Neural cell (in vitro differentiated cells): Measurements from ENCODE around the gene TPD52L2. TPM values are rescaled to one million over a fixed set of nuclear protein-coding genes. Genes with fewer than 3 reads are reported as not detected.
A peak's percentile ranks its signal among the peaks of the same experiment; 100 is the strongest.

Experiments used
- H2AFZ ChIP-seq: fragments of 200-600, 300-800 bp; sonication (generic), shearing (Covaris generic); 2 replicates; pipeline ENCODE4 v1.6.0; 2014; ENCODE audit warnings: low read depth, mild to moderate bottlenecking, antibody characterized with exemption, low read length, moderate library complexity
- H3F3A ChIP-seq: fragments of 200-600 bp; shearing (Covaris generic); 2 replicates; pipeline ENCODE4 v1.6.1; 2016; ENCODE audit warnings: mild to moderate bottlenecking, moderate library complexity, mixed read lengths, antibody characterized with exemption, low read length; ENCODE audit not compliant: insufficient read depth, poor library complexity, severe bottlenecking
- H3K27ac ChIP-seq: fragments of 200-600, 300-800 bp; sonication (generic), shearing (Covaris generic); 2 replicates; pipeline ENCODE4 v1.5.1; 2014; ENCODE audit warnings: mild to moderate bottlenecking, low read length, moderate library complexity
- H3K27me3 ChIP-seq: fragments of 300-800, 200-600 bp; sonication (generic), shearing (Covaris generic); 2 replicates; pipeline ENCODE4 v1.6.0; 2014; ENCODE audit warnings: mild to moderate bottlenecking, low read depth, low read length, moderate library complexity; ENCODE audit not compliant: insufficient read depth
- H3K36me3 ChIP-seq: fragments of 300-800, 200-600 bp; sonication (generic), shearing (Covaris generic); 2 replicates; pipeline ENCODE4 v1.5.1; 2014; ENCODE audit warnings: mild to moderate bottlenecking, antibody characterized with exemption, low read length, moderate library complexity; ENCODE audit not compliant: insufficient read depth
- H3K4me2 ChIP-seq: fragments of 300-800, 200-600 bp; sonication (generic), shearing (Covaris generic); 2 replicates; pipeline ENCODE4 v1.6.0; 2014; ENCODE audit warnings: mild to moderate bottlenecking, low read length
- H3K4me3 ChIP-seq: fragments of 300-800, 200-600 bp; sonication (generic), shearing (Covaris generic); 2 replicates; pipeline ENCODE4 v1.5.1; 2014; ENCODE audit warnings: mild to moderate bottlenecking, low read length, moderate library complexity
- H3K79me2 ChIP-seq: fragments of 200-600 bp; shearing (Covaris generic); replicated peaks from 2 replicates; pipeline ENCODE4 v1.6.0; 2014; ENCODE audit warnings: mild to moderate bottlenecking, low read length, moderate library complexity; ENCODE audit not compliant: insufficient read depth
- H3K9ac ChIP-seq: fragments of 300-800, 200-600 bp; sonication (generic), shearing (Covaris generic); 2 replicates; pipeline ENCODE4 v1.6.1; 2016; ENCODE audit warnings: mild to moderate bottlenecking, low read length, mixed read lengths
- H3K9me2 ChIP-seq: fragments of 200-600 bp; shearing (Covaris generic); 2 replicates; pipeline ENCODE4 v1.6.1; 2016; ENCODE audit warnings: mild to moderate bottlenecking, low read length, mixed read lengths; ENCODE audit not compliant: insufficient read depth
- H3K9me3 ChIP-seq: fragments of 200-600, 300-800 bp; sonication (generic), shearing (Covaris generic); 2 replicates; pipeline ENCODE4 v1.6.1; 2016; ENCODE audit warnings: mild to moderate bottlenecking, mixed run types, low read length, moderate library complexity, mixed read lengths
- H4K20me1 ChIP-seq: fragments of 200-600 bp; shearing (Covaris generic); 2 replicates; pipeline ENCODE4 v1.6.1; 2016; ENCODE audit warnings: mild to moderate bottlenecking, mixed run types; ENCODE audit not compliant: insufficient read depth
- EP300 ChIP-seq: fragments of 450-650 bp; conservative IDR thresholded peaks from 2 replicates; pipeline ENCODE4 v1.6.1; 2014; ENCODE audit warnings: antibody characterized with exemption, mild to moderate bottlenecking, moderate library complexity; ENCODE audit not compliant: poor library complexity, severe bottlenecking
- EZH2 ChIP-seq: fragments of 200-600, 300-800 bp; shearing (Covaris generic), sonication (generic); IDR thresholded peaks from 2 replicates; pipeline ENCODE4 v1.6.1; 2014; ENCODE audit warnings: antibody characterized with exemption, low read length, borderline replicate concordance, mild to moderate bottlenecking; ENCODE audit not compliant: insufficient read depth, poor library complexity, severe bottlenecking
- MXI1 ChIP-seq: fragments of 450-650 bp; conservative IDR thresholded peaks from 2 replicates; pipeline ENCODE4 v1.6.1; 2014; ENCODE audit warnings: antibody characterized with exemption, mild to moderate bottlenecking; ENCODE audit not compliant: poor library complexity, severe bottlenecking
- POLR2AphosphoS5 ChIP-seq: IDR thresholded peaks from 2 replicates; pipeline ENCODE4 v1.6.1; 2012
- RAD21 ChIP-seq: fragments of 450-650 bp; conservative IDR thresholded peaks from 2 replicates; pipeline ENCODE4 v1.6.1; 2014; ENCODE audit warnings: antibody characterized with exemption, mild to moderate bottlenecking, moderate library complexity
- SMC3 ChIP-seq: fragments of 450-650 bp; conservative IDR thresholded peaks from 2 replicates; pipeline ENCODE4 v1.6.1; 2014; ENCODE audit warnings: antibody characterized with exemption, mild to moderate bottlenecking, moderate library complexity; ENCODE audit not compliant: poor library complexity
- TAF1 ChIP-seq: IDR thresholded peaks from 2 replicates; pipeline ENCODE4 v1.6.1; 2012; ENCODE audit warnings: low read depth
- polyA plus RNA-seq: library from polyadenylated mRNA; depleted of rRNA; stranded (reverse); fragments of >200 nt; gene quantifications from 2 replicates; pipeline ENCODE4 v1.2.3, GENCODE V29; 2014
- TF ChIP-seq, protein P1 (sequence below): fragments of 450-650 bp; IDR thresholded peaks from 2 replicates; pipeline ENCODE4 v1.5.1; 2014; ENCODE audit warnings: antibody characterized with exemption, mild to moderate bottlenecking, moderate library complexity; ENCODE audit not compliant: poor library complexity, severe bottlenecking
- TF ChIP-seq, protein P2 (sequence below): IDR thresholded peaks from 2 replicates; pipeline ENCODE4 v1.6.1; 2012; ENCODE audit warnings: borderline replicate concordance

TPD52L2 gene
- polyA plus RNA-seq, 1 donor from 2014 or later, result 142 TPM

DNA sequence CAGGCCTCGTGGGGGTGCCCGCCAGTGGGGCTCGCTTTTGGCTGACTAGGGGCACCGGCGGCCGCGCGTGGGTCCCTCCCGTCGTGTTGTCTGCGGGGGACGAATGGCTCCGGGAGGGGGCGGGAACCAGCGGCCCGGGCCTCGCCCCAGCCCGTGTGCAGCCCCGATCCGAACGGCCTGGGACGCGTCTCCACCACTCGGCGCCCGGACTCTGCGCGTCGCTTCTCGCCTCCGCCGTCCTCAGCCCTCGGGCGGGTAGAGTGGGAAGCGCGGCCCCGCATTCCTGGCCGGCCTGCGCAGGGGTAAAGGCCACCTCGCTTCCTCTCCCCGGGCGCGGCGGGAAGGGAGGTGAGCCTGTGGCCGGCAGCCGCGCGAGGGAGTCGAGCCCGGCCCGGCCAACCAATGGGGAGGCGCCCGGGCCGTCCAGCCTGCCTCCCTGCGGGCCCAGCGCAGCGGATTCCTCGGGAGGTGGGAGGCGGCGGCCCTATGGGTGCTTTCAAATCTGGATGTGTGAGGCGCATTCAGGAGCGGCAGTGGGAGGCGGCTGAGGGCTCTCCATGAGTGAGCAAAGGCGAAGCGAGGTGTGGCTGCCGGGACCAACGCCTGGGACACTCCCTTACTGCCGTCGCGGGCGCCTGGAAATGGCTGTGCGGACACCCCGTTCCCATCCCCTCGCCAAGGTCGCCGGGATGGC is 32.9 kb upstream of the TPD52L2 start:
- Histone ChIP-seq H2AFZ (no peak overlapping the region), H3K9ac (peak overlapping the region; percentile 54), H3K9me2 (no peaks in the 10 kb centered on the region), H3K4me2 (no peak overlapping the region), H3K9me3 (no peaks in the 10 kb centered on the region), H4K20me1 (no peaks in the 10 kb centered on the region), H3K79me2 (peaks cover 29% of the 10 kb centered on the region), H3K27me3 (peaks cover 12% of the 10 kb centered on the region), H3K36me3 (no peaks in the 10 kb centered on the region), H3K27ac (no peak overlapping the region), H3K4me3 (peak overlapping the region; percentile 60), H3F3A (peaks cover 5% of the 10 kb centered on the region)
- TF ChIP-seq SMC3 (no peak), EP300 (no peak), RAD21 (no peak), EZH2 (no peak)

DNA sequence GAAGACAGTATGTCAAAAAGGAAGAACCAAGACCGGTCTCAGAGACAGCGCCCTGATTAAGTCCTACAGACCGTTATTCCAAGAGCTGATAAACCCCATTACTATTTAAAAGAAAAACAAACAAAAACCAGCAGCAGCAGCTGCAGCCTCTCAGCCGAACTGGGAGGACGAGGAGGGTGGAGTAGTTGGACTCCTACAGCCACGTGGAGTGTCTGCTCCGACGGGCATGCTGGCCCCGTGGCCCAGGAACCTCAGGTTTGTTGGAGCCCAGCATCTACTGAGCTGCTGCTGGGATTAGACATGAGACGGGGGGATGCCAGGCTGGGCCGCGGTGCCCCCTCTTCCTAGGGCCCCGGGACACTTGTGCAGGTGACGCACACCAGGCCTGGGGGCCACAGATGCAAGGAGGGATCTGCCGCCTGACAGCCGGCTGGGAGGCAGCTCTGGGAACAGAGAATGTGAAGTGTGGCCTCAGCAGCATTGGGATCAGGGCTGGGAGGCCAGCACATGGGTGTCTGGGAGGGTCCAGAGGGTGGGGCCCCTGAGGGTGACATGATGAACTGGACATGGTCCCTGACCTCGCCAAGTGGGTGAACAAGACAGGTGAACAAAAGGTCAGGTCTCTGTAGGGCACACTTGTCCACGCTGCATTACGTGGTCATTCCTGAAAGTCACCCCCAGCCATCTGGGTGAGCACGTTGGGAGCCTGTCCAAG is 31.1 kb upstream of the TPD52L2 start:
- Histone ChIP-seq H3F3A (peaks cover 5% of the 10 kb centered on the region), H3K79me2 (peaks cover 11% of the 10 kb centered on the region), H3K4me3 (no peak overlapping the region), H3K9me3 (no peaks in the 10 kb centered on the region), H2AFZ (no peak overlapping the region), H3K4me2 (no peak overlapping the region), H4K20me1 (no peaks in the 10 kb centered on the region), H3K27ac (no peak overlapping the region), H3K27me3 (peaks cover 12% of the 10 kb centered on the region), H3K36me3 (no peaks in the 10 kb centered on the region), H3K9ac (no peak overlapping the region), H3K9me2 (no peaks in the 10 kb centered on the region)
- TF ChIP-seq POLR2AphosphoS5 (no peak), TAF1 (no peak), EZH2 (no peak), SMC3 (no peak), MXI1 (no peak), EP300 (no peak), RAD21 (no peak)
- TF ChIP-seq, protein P1, sequence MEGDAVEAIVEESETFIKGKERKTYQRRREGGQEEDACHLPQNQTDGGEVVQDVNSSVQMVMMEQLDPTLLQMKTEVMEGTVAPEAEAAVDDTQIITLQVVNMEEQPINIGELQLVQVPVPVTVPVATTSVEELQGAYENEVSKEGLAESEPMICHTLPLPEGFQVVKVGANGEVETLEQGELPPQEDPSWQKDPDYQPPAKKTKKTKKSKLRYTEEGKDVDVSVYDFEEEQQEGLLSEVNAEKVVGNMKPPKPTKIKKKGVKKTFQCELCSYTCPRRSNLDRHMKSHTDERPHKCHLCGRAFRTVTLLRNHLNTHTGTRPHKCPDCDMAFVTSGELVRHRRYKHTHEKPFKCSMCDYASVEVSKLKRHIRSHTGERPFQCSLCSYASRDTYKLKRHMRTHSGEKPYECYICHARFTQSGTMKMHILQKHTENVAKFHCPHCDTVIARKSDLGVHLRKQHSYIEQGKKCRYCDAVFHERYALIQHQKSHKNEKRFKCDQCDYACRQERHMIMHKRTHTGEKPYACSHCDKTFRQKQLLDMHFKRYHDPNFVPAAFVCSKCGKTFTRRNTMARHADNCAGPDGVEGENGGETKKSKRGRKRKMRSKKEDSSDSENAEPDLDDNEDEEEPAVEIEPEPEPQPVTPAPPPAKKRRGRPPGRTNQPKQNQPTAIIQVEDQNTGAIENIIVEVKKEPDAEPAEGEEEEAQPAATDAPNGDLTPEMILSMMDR, result no peak
- TF ChIP-seq, protein P2, sequence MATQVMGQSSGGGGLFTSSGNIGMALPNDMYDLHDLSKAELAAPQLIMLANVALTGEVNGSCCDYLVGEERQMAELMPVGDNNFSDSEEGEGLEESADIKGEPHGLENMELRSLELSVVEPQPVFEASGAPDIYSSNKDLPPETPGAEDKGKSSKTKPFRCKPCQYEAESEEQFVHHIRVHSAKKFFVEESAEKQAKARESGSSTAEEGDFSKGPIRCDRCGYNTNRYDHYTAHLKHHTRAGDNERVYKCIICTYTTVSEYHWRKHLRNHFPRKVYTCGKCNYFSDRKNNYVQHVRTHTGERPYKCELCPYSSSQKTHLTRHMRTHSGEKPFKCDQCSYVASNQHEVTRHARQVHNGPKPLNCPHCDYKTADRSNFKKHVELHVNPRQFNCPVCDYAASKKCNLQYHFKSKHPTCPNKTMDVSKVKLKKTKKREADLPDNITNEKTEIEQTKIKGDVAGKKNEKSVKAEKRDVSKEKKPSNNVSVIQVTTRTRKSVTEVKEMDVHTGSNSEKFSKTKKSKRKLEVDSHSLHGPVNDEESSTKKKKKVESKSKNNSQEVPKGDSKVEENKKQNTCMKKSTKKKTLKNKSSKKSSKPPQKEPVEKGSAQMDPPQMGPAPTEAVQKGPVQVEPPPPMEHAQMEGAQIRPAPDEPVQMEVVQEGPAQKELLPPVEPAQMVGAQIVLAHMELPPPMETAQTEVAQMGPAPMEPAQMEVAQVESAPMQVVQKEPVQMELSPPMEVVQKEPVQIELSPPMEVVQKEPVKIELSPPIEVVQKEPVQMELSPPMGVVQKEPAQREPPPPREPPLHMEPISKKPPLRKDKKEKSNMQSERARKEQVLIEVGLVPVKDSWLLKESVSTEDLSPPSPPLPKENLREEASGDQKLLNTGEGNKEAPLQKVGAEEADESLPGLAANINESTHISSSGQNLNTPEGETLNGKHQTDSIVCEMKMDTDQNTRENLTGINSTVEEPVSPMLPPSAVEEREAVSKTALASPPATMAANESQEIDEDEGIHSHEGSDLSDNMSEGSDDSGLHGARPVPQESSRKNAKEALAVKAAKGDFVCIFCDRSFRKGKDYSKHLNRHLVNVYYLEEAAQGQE, result no peak
